ENCODE data around the gene SYT15.

- TF ChIP-seq CTCF (IDR thresholded peaks at IDR 0.05; ENCODE audit: low read length) (no peak), EZH2 (optimal IDR thresholded peaks at IDR 0.05; ENCODE audit: low read depth, low read length) (no peak)
Measured at GRCh38 chr10:46541017-46541661, 37.8 kb upstream of the SYT15 start.

All from MM.1S (cell line).